Measurements from ENCODE around the gene TAAR5.
"Not testable (repeated sequence)": the region's sequence is repeated elsewhere in the genome, so short reads cannot be mapped to it uniquely, and the experiment has no call there.

The TAAR5 gene

GRCh38 chr6:132567566-132567965 is 22.0 kb downstream of the TAAR5 start:
- TF ChIP-seq CTCF (IDR thresholded peaks at IDR 0.05): no peak
- Histone ChIP-seq H3K4me1 (no peaks in the 10 kb centered on the region), H3K4me2 (ENCODE audit: low read length) (no peak overlapping the region), H3K27ac (no peak overlapping the region), H2AFZ (no peak overlapping the region), H3K79me2 (no peaks in the 10 kb centered on the region), H3K9me3 (ENCODE audit: control insufficient read depth, low read length) (no peaks in the 10 kb centered on the region), H3K27me3 (ENCODE audit: control insufficient read depth, insufficient read depth, low read length) (no peaks in the 10 kb centered on the region), H3K9ac (no peak overlapping the region), H3K4me3 (ENCODE audit: low read depth, low read length) (no peak overlapping the region), H3K36me3 (ENCODE audit: control insufficient read depth, insufficient read depth, low read length) (no peaks in the 10 kb centered on the region)

GRCh38 chr6:132566404-132566803 is 23.1 kb downstream of the TAAR5 start:
- no peaks in the 10 kb centered on the region for H3K79me2 ChIP-seq
- H3K36me3 ChIP-seq (ENCODE audit: control insufficient read depth, insufficient read depth, low read length): no peaks in the 10 kb centered on the region
- no peaks in the 10 kb centered on the region for H3K9me3 ChIP-seq (ENCODE audit: control insufficient read depth, low read length)
- no peak overlapping the region for H3K4me3 ChIP-seq (ENCODE audit: low read depth, low read length)
- H3K27ac ChIP-seq: no peak overlapping the region
- no peaks in the 10 kb centered on the region for H3K4me1 ChIP-seq
- H3K4me2 ChIP-seq (ENCODE audit: low read length): no peak overlapping the region
- no peaks in the 10 kb centered on the region for H3K27me3 ChIP-seq (ENCODE audit: control insufficient read depth, insufficient read depth, low read length)
- no peak for TF ChIP-seq CTCF (IDR thresholded peaks at IDR 0.05)
- H2AFZ ChIP-seq: no peak overlapping the region
- no peak overlapping the region for H3K9ac ChIP-seq

GRCh38 chr6:132560087-132560486 is 29.5 kb downstream of the TAAR5 start:
- H3K4me1 ChIP-seq; H3K27me3 ChIP-seq (ENCODE audit: control insufficient read depth, insufficient read depth, low read length); H3K4me3 ChIP-seq (ENCODE audit: low read depth, low read length); H3K36me3 ChIP-seq (ENCODE audit: control insufficient read depth, insufficient read depth, low read length); H3K9me3 ChIP-seq (ENCODE audit: control insufficient read depth, low read length); H2AFZ ChIP-seq; H3K9ac ChIP-seq; H3K4me2 ChIP-seq (ENCODE audit: low read length); H3K79me2 ChIP-seq; H3K27ac ChIP-seq: not testable (repeated sequence)

- no peak within 1 kb of the TSS for H3K27ac ChIP-seq
- TF ChIP-seq CTCF (IDR thresholded peaks at IDR 0.05): no peak
- H3K9ac ChIP-seq: no peak within 1 kb of the TSS
- H3K4me1 ChIP-seq: no peaks in the 10 kb centered on the region
- no peaks in the 10 kb centered on the region for H3K79me2 ChIP-seq
- no peak within 1 kb of the TSS for H3K4me2 ChIP-seq (ENCODE audit: low read length)
- no peak within 1 kb of the TSS for H2AFZ ChIP-seq
- H3K27me3 ChIP-seq (ENCODE audit: control insufficient read depth, insufficient read depth, low read length): no peaks in the 10 kb centered on the region
- no peaks in the 10 kb centered on the region for H3K9me3 ChIP-seq (ENCODE audit: control insufficient read depth, low read length)
- no peaks in the 10 kb centered on the region for H3K36me3 ChIP-seq (ENCODE audit: control insufficient read depth, insufficient read depth, low read length)
- no peak within 1 kb of the TSS for H3K4me3 ChIP-seq (ENCODE audit: low read depth, low read length)
These were observed 37.2 kb downstream of the TAAR5 start, which contains the start of gene TAAR8 for GRCh38 chr6:132552372-132552771. TAAR8 (plus strand) TSS chr6:132552672; CDS start chr6:132552693, 21 bp downstream.

GRCh38 chr6:132551214-132551613 is 38.3 kb downstream of the TAAR5 start:
- no peak overlapping the region for H3K9ac ChIP-seq

More at GRCh38 chr6:132551214-132551613, 38.3 kb downstream of the TAAR5 start:
- H3K4me1 ChIP-seq: no peaks in the 10 kb centered on the region
- no peak overlapping the region for H2AFZ ChIP-seq
- H3K36me3 ChIP-seq (ENCODE audit: control insufficient read depth, insufficient read depth, low read length): no peaks in the 10 kb centered on the region
- no peaks in the 10 kb centered on the region for H3K27me3 ChIP-seq (ENCODE audit: control insufficient read depth, insufficient read depth, low read length)
- no peak overlapping the region for H3K27ac ChIP-seq
- no peaks in the 10 kb centered on the region for H3K9me3 ChIP-seq (ENCODE audit: control insufficient read depth, low read length)
- TF ChIP-seq CTCF (IDR thresholded peaks at IDR 0.05): no peak
- H3K4me3 ChIP-seq (ENCODE audit: low read depth, low read length): no peak overlapping the region
- H3K79me2 ChIP-seq: no peaks in the 10 kb centered on the region
- H3K4me2 ChIP-seq (ENCODE audit: low read length): no peak overlapping the region

All from parathyroid adenoma (tissue), 2 donors.